Neuron (in vitro differentiated cells): ENCODE data around the gene HTT.
"Not testable (repeated sequence)": the region's sequence is repeated elsewhere in the genome, so short reads cannot be mapped to it uniquely, and the experiment has no call there.

ENCODE experiments used
- H2AFZ ChIP-seq: one replicate; pipeline ENCODE4 v1.6.1; 2013; ENCODE audit warnings: low read depth, mild to moderate bottlenecking, inconsistent platforms, low read length, moderate library complexity
- H3K27me3 ChIP-seq: one replicate; pipeline ENCODE4 v1.6.1; 2013; ENCODE audit warnings: low read length; ENCODE audit not compliant: insufficient read depth
- H3K36me3 ChIP-seq: one replicate; pipeline ENCODE4 v1.6.1; 2013; ENCODE audit warnings: low read length; ENCODE audit not compliant: insufficient read depth
- H3K4me1 ChIP-seq: one replicate; pipeline ENCODE4 v1.6.1; 2013; ENCODE audit warnings: low read length; ENCODE audit not compliant: insufficient read depth
- H3K4me3 ChIP-seq: 2 replicates; pipeline ENCODE4 v1.5.1; 2013; ENCODE audit warnings: mild to moderate bottlenecking, low read length, moderate library complexity
- H3K9me3 ChIP-seq: one replicate; pipeline ENCODE4 v1.6.1; 2013; ENCODE audit warnings: low read length

HTT gene

DNA sequence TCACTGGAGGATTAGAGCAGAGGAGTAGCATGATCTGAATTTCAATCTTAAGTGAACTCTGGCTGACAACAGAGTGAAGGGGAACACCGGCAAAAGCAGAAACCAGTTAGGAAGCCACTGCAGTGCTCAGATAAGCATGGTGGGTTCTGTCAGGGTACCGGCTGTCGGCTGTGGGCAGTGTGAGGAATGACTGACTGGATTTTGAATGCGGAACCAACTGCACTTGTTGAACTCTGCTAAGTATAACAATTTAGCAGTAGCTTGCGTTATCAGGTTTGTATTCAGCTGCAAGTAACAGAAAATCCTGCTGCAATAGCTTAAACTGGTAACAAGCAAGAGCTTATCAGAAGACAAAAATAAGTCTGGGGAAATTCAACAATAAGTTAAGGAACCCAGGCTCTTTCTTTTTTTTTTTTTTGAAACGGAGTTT, 5.2 kb downstream of the HTT start:
- Histone ChIP-seq H2AFZ (no peak overlapping the region), H3K4me3 (no peak overlapping the region), H3K36me3 (no peaks in the 10 kb centered on the region), H3K27me3 (no peaks in the 10 kb centered on the region), H3K4me1 (peaks cover 13% of the 10 kb centered on the region), H3K9me3 (no peaks in the 10 kb centered on the region)

DNA sequence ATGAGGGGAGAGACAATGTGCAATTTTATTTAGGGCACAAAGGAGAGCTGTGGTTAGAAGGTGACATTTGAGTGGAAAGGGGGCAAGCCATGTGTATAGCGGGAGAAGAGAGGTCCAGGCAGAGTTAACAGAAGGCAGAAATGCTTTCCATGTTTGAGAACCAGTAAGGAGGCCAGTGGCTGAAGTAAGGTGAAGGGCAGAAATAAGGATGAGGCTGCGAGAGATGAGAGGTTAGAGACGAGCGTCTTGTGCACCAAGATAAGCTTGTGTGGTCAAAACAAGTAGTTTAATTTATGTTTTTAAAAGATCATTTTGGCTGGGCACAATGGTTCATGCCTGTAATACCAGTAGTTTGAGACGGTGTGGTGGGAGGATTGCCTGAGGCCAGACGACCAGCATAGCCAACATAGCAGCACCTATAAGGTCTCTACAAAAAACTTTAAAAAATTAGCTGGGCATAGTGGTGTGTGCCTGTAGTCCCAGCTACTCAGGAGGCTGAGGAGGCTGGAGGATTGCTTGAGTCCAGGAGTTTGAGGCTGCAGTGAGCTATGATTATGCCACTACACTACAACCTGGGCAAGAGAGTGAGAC, 8.5 kb downstream of the HTT start:
- H3K36me3 ChIP-seq, result peaks cover 14% of the 10 kb centered on the region
- H2AFZ ChIP-seq, result no peak overlapping the region
- H3K27me3 ChIP-seq, result no peaks in the 10 kb centered on the region
- no peaks in the 10 kb centered on the region for H3K9me3 ChIP-seq
- H3K4me1 ChIP-seq, result no peaks in the 10 kb centered on the region
- H3K4me3 ChIP-seq, result no peak overlapping the region

DNA sequence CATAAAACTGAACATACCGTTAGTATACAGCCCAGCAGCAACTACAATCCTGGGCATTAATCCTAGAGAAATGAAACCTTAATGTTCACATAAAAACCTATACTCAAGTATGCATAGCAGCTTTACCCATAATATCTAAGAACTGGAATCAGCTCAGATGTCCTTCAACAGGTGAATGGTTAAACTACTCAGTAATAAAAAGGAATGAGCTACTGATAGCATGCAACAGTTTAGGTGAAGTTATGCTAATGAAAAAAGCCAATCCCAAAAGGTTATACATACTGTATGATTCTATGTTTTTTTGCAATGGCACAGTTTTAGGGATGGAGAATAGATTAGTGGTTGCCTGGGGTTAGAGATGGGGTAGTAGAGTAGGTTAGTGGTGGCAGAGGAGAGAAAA, 9.3 kb downstream of the HTT start:
- H3K9me3 ChIP-seq, result no peaks in the 10 kb centered on the region
- H3K4me1 ChIP-seq, result no peaks in the 10 kb centered on the region
- no peak overlapping the region for H2AFZ ChIP-seq
- H3K4me3 ChIP-seq, result no peak overlapping the region
- no peaks in the 10 kb centered on the region for H3K27me3 ChIP-seq
- H3K36me3 ChIP-seq, result peaks cover 20% of the 10 kb centered on the region

DNA sequence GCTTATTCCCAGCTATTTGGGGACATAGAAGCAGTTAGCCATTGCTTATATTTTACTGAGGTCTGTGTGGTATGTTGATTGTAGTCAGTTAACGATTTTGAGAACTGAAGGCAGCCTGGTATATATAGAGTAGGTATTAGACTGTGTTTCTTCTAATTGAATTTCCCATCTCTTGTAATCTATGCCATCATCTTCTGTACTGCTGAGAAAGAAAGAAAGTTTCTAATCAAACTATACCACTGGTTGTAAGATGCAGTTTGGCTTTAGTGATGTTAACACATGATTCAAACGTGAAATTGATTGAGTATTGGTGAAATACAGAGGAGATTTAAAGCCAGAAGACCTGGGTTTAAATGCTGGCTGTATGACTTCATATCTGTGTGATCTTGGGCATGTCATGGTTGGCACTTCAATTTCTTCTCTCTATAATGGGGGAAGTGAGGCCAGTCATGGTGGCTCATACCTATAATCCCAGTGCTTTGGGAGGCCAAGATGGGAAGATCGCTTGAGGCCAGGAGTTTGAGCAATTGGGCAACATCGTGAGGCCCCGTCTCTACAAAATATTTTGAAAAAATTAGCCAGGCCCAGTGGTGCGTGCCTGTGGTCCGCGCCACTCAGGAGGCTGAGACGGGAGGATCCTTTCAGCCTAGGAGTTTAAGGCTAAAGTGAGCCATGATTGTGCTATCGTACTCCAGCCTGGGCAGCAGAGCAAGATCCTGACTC, 11.6 kb downstream of the HTT start:
- H3K4me3 ChIP-seq, result no peak overlapping the region
- H3K9me3 ChIP-seq, result no peaks in the 10 kb centered on the region
- no peak overlapping the region for H2AFZ ChIP-seq
- no peaks in the 10 kb centered on the region for H3K4me1 ChIP-seq
- H3K36me3 ChIP-seq, result peaks cover 33% of the 10 kb centered on the region
- no peaks in the 10 kb centered on the region for H3K27me3 ChIP-seq

DNA sequence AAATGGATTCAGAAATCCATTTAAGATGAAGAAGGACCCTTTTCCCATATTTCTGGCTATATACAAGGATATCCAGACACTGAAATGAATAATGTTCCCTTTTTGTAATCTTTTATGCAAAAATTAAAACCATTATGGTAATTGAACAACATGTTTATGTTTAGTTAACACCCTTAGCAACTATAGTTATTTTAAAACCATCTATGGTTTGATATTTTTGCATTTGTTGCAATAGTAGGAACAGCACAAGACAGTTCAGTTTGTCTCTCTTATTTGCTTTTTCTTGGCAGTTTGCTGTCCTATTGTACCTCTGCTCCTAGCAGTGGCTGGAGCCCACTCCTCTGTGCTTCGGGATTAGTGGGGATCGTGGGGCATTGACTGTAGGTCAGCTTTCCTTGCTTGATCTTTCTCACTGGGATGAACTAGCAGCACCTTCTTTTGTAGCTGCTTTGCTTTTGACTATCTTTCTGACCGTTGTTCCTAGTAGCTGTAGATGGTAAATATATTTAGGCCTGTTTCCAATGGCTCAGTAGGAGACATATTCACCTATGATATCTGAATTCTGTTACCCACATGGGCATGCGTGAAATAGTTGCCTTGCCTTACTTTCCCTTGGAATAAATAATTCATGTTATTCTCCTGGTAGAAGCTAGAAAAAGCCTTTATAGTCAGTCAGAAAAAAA, 12.8 kb downstream of the HTT start:
- H3K9me3 ChIP-seq, result no peaks in the 10 kb centered on the region
- no peak overlapping the region for H3K4me3 ChIP-seq
- H3K4me1 ChIP-seq, result no peaks in the 10 kb centered on the region
- H3K36me3 ChIP-seq, result peaks cover 40% of the 10 kb centered on the region
- no peak overlapping the region for H2AFZ ChIP-seq
- H3K27me3 ChIP-seq, result no peaks in the 10 kb centered on the region

DNA sequence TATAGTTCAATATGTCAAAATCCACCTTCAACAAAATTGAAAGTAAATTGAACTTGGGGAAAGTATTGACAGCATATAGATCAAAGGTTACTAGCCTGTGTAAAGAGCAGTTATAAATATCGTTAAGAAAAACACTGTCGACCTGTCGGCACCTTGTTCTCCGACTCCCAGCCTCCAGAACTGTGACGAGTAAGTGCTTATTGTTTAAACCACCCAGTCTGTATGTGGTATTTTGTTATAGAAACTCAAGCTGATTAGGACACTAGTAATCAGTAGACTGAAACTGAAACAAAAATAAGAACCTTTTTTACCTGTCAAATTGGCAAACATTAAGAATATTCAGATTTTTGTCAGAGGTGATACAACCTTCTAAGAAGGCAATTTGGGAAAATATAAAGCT, 17.0 kb downstream of the HTT start:
- Histone ChIP-seq H3K36me3 (peaks cover 57% of the 10 kb centered on the region), H3K9me3 (peaks cover 12% of the 10 kb centered on the region), H3K4me3 (no peak overlapping the region), H2AFZ (no peak overlapping the region), H3K4me1 (no peaks in the 10 kb centered on the region), H3K27me3 (no peaks in the 10 kb centered on the region)

DNA sequence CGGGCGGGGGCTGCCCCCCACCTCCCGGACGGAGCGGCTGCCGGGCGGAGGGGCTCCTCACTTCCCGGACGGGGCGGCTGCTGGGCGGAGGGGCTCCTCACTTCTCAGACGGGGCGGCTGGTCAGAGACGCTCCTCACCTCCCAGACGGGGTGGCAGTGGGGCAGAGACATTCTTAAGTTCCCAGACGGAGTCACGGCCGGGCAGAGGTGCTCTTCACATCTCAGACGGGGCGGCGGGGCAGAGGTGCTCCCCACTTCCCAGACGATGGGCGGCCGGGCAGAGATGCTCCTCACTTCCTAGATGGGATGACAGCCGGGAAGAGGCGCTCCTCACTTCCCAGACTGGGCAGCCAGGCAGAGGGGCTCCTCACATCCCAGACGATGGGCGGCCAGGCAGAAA, 20.2 kb downstream of the HTT start:
- H3K4me1 ChIP-seq, H2AFZ ChIP-seq, H3K4me3 ChIP-seq, H3K27me3 ChIP-seq: not testable (repeated sequence)
- H3K36me3 ChIP-seq, result peaks cover 53% of the 10 kb centered on the region
- H3K9me3 ChIP-seq, result peaks cover 12% of the 10 kb centered on the region

DNA sequence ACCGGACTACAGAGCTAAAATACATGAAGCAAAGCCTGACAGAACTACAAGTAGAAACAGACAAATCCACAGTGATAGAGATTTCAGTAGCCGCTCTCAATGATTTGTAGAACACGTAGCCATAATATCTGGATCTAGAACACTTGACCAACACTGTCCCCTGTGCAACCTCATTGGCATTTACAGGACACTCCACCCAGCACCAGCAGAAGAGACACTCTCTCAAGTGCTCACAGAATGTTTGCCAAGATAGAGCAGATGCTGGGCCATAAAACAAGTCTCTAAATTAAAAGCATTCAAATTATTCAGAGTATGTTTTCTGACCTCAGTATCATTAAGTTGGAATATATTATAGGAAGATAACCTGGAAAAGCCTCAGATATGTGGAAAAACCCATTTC, 21.7 kb downstream of the HTT start:
- peaks cover 12% of the 10 kb centered on the region for H3K9me3 ChIP-seq
- peaks cover 61% of the 10 kb centered on the region for H3K36me3 ChIP-seq
- H3K4me3 ChIP-seq, result no peak overlapping the region
- H3K4me1 ChIP-seq, result no peaks in the 10 kb centered on the region
- no peak overlapping the region for H2AFZ ChIP-seq
- no peaks in the 10 kb centered on the region for H3K27me3 ChIP-seq

DNA sequence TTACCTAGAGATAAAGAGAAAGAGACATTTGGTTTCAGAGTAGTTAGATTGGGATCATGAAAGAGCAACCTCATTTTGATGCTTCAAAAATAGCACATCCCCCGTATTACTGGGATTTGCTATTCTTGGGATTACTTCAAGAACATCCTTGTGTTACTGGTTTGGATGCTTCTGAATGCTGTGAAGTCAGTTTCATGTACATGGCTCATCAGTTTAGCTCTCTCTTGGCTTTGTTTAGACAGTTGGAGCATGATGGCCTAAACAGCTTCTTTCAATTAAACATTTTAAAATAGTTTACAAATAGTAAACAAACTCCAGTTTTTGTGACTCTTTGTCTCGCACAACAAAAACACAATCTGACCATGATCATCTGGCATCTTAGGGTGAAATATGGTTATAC, 23.9 kb downstream of the HTT start:
- H3K27me3 ChIP-seq, result no peaks in the 10 kb centered on the region
- no peaks in the 10 kb centered on the region for H3K4me1 ChIP-seq
- no peak overlapping the region for H3K4me3 ChIP-seq
- peaks cover 62% of the 10 kb centered on the region for H3K36me3 ChIP-seq
- peaks cover 8% of the 10 kb centered on the region for H3K9me3 ChIP-seq
- H2AFZ ChIP-seq, result no peak overlapping the region

DNA sequence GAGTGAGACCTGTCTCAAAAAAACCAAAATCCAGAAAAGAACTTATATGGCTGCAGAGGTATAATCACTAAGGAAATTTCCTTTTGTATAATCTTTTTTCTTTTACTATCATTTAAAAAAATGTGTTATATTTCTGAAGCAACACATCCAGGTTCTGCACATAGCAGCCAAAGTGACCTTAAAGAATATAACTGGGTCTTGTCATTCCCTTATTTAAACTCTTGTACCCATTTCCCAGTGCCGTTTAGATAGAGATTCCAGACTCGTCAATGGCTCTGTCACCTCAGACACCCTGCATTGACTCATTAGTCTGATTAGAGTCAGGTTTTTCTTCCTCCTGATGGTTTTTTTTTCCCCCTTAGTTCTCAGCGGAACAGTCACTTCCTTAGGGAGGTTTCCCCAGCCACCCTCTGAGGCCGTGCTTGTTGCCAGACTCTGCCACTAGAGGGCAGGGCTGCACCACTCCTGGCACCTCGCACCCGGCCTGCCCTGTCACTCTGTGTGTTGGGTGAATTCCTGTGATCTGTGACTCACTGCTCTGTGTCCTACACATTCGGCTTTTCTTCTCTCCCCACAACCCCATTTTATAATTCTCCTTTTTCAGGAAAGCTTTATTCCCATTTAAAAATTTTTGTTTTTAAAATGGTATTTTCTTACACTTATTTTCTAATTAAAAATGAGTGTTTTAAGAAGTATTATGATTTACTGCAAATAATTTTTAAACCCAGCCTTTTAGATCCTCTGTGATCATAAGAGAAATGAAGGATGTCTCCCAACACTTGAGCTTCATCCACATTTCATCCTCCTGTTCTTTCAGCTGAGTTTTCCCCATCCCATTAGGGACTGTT, 32.1 kb downstream of the HTT start:
- Histone ChIP-seq H2AFZ (no peak overlapping the region), H3K4me1 (no peaks in the 10 kb centered on the region), H3K36me3 (peaks cover 67% of the 10 kb centered on the region), H3K27me3 (no peaks in the 10 kb centered on the region), H3K4me3 (no peak overlapping the region), H3K9me3 (no peaks in the 10 kb centered on the region)

DNA sequence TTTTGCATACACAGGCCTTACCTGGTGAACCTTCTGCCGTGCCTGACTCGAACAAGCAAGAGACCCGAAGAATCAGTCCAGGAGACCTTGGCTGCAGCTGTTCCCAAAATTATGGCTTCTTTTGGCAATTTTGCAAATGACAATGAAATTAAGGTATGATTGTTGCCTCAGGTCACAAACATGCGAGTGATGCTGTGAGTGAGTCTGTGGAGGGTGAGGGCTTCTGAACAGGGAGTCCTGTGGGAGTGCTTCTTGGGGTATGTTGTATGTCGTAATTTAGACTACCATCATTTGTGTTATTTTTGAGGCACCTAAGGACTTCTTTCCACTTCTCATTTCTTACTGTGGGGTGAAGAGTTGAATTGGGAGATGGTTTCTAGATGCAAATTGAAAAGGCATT, 32.8 kb downstream of the HTT start:
- Histone ChIP-seq H2AFZ (no peak overlapping the region), H3K4me3 (no peak overlapping the region), H3K4me1 (no peaks in the 10 kb centered on the region), H3K27me3 (no peaks in the 10 kb centered on the region), H3K9me3 (no peaks in the 10 kb centered on the region), H3K36me3 (peaks cover 68% of the 10 kb centered on the region)

DNA sequence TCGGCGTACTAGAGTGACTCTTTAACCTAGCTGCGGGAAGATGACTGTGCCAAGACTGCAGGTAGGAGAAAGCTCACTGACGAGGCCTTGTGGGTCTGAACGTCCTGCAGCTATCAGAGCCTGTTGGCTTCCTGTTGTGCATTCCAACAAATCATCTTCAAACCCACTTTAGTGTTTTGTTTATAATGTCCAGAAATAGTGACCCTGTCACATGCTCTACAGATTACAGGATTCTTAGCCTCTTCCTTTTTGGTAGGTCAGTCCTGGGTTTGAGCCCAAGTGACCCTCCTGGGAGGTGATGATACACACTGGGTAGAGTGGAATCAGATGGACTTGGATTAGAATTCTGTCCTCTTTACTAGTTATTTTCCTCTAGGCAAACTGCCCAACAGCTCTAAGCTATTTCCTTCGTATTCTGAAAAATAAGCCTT, 33.2 kb downstream of the HTT start:
- Histone ChIP-seq H3K4me3 (no peak overlapping the region), H3K27me3 (no peaks in the 10 kb centered on the region), H3K36me3 (peaks cover 71% of the 10 kb centered on the region), H2AFZ (no peak overlapping the region), H3K4me1 (no peaks in the 10 kb centered on the region), H3K9me3 (no peaks in the 10 kb centered on the region)

DNA sequence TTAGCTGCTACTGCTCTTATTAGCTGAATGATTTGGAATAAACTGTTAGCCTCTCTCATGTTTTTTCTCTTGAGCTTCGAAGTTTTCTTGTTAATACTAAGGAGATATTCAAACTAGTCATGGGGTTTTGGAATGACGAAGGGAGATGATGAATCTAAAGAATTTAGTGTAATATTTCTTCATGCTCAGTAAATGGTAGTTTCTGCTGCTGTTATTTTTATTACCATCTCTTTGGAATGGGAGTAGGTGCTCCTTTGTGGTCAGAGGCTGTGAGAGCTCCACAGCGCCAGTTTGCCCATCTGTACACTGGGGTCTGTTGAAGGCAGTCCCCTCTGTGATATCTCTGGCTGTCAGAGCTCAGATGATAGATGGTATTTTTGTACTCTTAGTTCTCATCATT, 33.7 kb downstream of the HTT start:
- no peak overlapping the region for H2AFZ ChIP-seq
- H3K9me3 ChIP-seq, result no peaks in the 10 kb centered on the region
- H3K4me3 ChIP-seq, result no peak overlapping the region
- peaks cover 73% of the 10 kb centered on the region for H3K36me3 ChIP-seq
- no peaks in the 10 kb centered on the region for H3K4me1 ChIP-seq
- H3K27me3 ChIP-seq, result no peaks in the 10 kb centered on the region
